ENCODE results near the gene MAEA.

The MAEA gene

GRCh38 chr4:1249731-1250526 is 39.8 kb upstream of the MAEA start:
- DNase-seq (ENCODE audit: low read depth): no peak
- TF ChIP-seq, protein P1, sequence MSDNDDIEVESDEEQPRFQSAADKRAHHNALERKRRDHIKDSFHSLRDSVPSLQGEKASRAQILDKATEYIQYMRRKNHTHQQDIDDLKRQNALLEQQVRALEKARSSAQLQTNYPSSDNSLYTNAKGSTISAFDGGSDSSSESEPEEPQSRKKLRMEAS (IDR thresholded peaks at IDR 0.05; ENCODE audit: low read depth, low read length): no peak
- no peak for TF ChIP-seq POLR2A (IDR thresholded peaks at IDR 0.05; ENCODE audit: extremely low read depth, insufficient read length)
- no peak for TF ChIP-seq MYC (IDR thresholded peaks at IDR 0.05; ENCODE audit: low read depth, low read length)
- TF ChIP-seq CTCF (IDR thresholded peaks at IDR 0.05; ENCODE audit: low read depth, low read length): no peak
- peak overlapping the region; percentile 64 for H3K4me3 ChIP-seq (ENCODE audit: low read depth, low read length)

GRCh38 chr4:1250527-1250812 is 39.2 kb upstream of the MAEA start:
- TF ChIP-seq POLR2A (IDR thresholded peaks at IDR 0.05; ENCODE audit: extremely low read depth, insufficient read length) (no peak), MYC (IDR thresholded peaks at IDR 0.05; ENCODE audit: low read depth, low read length) (no peak), CTCF (IDR thresholded peaks at IDR 0.05; ENCODE audit: low read depth, low read length) (no peak)
- TF ChIP-seq, protein P1 (IDR thresholded peaks at IDR 0.05; ENCODE audit: low read depth, low read length): no peak
- H3K4me3 ChIP-seq (ENCODE audit: low read depth, low read length): no peak overlapping the region
- peak; percentile 18 for DNase-seq (ENCODE audit: low read depth)

DNA sequence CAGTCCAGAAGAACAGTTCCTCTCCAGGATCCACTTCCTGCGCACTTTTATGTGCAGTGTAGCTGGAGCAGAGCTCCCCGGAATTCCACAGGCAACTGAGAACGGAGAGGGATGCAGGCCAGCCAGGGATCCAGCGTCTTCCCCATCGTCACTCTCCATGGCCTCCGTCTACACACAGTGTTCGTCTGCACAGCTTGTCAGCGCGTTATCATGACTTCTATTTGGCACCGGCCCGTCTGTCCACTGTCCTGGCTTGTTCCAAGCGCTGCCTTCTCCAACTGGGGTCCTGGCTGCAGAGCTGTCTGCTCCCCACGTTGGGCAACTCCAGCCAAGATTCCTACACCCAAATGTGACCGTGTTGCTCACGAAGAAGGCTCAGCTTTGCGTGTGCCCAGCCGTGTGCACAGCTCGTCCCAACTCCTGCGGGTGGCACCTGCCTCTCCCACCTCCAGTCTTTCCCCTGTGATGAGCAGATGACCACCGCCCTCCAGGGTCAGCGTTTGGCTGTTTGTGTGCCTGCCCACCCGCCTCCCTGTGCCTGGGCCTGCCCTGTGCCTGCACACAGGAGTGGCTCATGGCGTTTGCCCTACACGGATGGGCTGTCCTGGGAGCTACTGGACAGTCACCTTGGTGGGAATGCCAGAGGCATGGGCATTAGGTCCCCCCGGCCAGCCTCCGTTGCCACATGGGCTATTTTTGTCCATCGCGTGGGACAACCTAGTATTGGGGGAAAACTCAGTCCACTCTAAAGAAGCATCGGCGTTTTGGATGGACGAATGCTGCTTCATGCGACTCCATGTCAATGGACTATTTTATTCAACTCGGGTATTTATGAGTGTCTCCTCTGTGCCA is 38.5 kb upstream of the MAEA start:
- TF ChIP-seq MYC (IDR thresholded peaks at IDR 0.05; ENCODE audit: low read depth, low read length) (no peak), CTCF (IDR thresholded peaks at IDR 0.05; ENCODE audit: low read depth, low read length) (no peak), POLR2A (IDR thresholded peaks at IDR 0.05; ENCODE audit: extremely low read depth, insufficient read length) (no peak)
- TF ChIP-seq, protein P1 (IDR thresholded peaks at IDR 0.05; ENCODE audit: low read depth, low read length): no peak
- no peak overlapping the region for H3K4me3 ChIP-seq (ENCODE audit: low read depth, low read length)
- DNase-seq (ENCODE audit: low read depth): no peak

- DNase-seq (ENCODE audit: low read depth): no peak
- no peak overlapping the region for H3K4me3 ChIP-seq (ENCODE audit: low read depth, low read length)
- TF ChIP-seq MYC (IDR thresholded peaks at IDR 0.05; ENCODE audit: low read depth, low read length): no peak
- no peak for TF ChIP-seq CTCF (IDR thresholded peaks at IDR 0.05; ENCODE audit: low read depth, low read length)
These were observed 38.0 kb upstream of the MAEA start for GRCh38 chr4:1251773-1252066.

DNA sequence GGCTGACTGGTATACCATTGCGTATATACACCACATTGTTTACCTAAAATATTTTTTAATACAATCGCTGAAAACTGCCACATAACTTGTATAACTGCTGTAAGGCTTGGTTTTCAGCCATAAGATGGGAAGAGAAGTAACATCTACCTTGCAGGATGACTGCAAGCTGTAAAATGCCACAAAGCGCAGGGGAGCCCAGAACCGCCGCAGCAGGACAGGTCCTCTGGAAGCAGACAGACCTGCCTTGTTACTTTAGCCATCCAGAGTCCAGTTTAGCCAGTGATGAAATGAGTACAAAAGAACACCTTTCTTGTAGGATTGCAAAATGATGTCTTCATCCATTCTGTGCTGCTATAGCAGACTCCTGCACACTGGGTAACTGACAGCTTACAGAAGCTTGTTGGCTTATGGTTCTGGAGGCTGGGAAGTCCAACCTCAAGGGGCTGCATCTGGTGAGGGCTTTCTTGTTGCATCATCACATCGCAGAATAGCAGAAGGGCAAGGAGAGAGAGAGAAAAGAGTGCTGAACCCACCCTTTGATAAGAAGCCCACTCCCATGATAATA is 36.7 kb upstream of the MAEA start:
- TF ChIP-seq, protein P1 (IDR thresholded peaks at IDR 0.05; ENCODE audit: low read depth, low read length): no peak
- TF ChIP-seq CTCF (IDR thresholded peaks at IDR 0.05; ENCODE audit: low read depth, low read length): no peak
- no peak for TF ChIP-seq MYC (IDR thresholded peaks at IDR 0.05; ENCODE audit: low read depth, low read length)
- no peak for TF ChIP-seq POLR2A (IDR thresholded peaks at IDR 0.05; ENCODE audit: extremely low read depth, insufficient read length)
- H3K4me3 ChIP-seq (ENCODE audit: low read depth, low read length): no peak overlapping the region
- no peak for DNase-seq (ENCODE audit: low read depth)

Measured in NB4 (cell line).